K562 (cell line): ENCODE measurements around the gene LMOD1. TPM values are rescaled to one million over a fixed set of nuclear protein-coding genes. Genes with fewer than 3 reads are reported as not detected.

ENCODE experiments used
- ATAC-seq: fragments of 200-7000 bp; cut with Tn5 transposase; 3 replicates; pipeline ENCODE4 v1.9.1; 2020; ENCODE audit warnings: moderate library complexity
- BruUV-seq: library from RNA; stranded (reverse); fragments of 400-500 nt; replicated peaks from 2 replicates; lab custom pipeline; 2021; lab: Mats Ljungman, UMichigan
- CTCF ChIA-PET: fragments of 300-600 bp; formaldehyde crosslinking; extraction: SDS; loops from one replicate; lab custom pipeline; 2021; ENCODE audit warnings: low intra/inter-chr PET ratio; lab: Yijun Ruan, JAX
- POLR2A ChIA-PET: fragments of 300-600, 350-650 bp; sonication (Branson Sonifier 250); formaldehyde crosslinking; extraction: SDS; loops from one replicate; lab custom pipeline; 2021; ENCODE audit warnings: antibody characterized with exemption, inconsistent platforms; lab: Yijun Ruan, JAX
- DNase-seq, 4 experiments: peaks; one replicate each; pipeline versions ENCODE4 v3.0.0 to v3.0.0-alpha.2; 2011 to 2018; ENCODE audit warnings: low spot score in 3 of 4, mixed read lengths in 3 of 4; ENCODE audit errors: extremely low read depth in 1 of 4
- FAIRE-seq: peaks from 2 replicates; lab custom pipeline; 2011; peaks lifted over from hg19 to GRCh38; lab: Jason Lieb, UNC
- H2AFZ ChIP-seq: 2 replicates; pipeline ENCODE4 v1.6.0; 2011; ENCODE audit warnings: low read depth, low read length, control low read depth, inconsistent platforms
- H3K27ac ChIP-seq: fragments of 200-600 bp; 3 replicates; pipeline ENCODE4 v1.8.0; 2011; ENCODE audit warnings: low read depth, mild to moderate bottlenecking, control low read depth, inconsistent platforms, low read length, moderate library complexity, mixed read lengths; ENCODE audit errors: extremely low read depth
- H3K27me3 ChIP-seq, 2 experiments: fragments of 300-600 bp in 1 of 2; 2 replicates in 1 of 2; 3 replicates in 1 of 2; pipeline versions ENCODE4 v1.6.0 to v1.8.0; 2011; ENCODE audit warnings: inconsistent platforms in 2 of 2, low read length in 2 of 2, mild to moderate bottlenecking in 1 of 2, mixed read lengths in 1 of 2, moderate library complexity in 1 of 2; ENCODE audit not compliant: control insufficient read depth in 2 of 2, insufficient read depth in 2 of 2
- H3K36me3 ChIP-seq: fragments of 300-600 bp; 3 replicates; pipeline ENCODE4 v1.8.0; 2011; ENCODE audit warnings: mild to moderate bottlenecking, low read length, inconsistent platforms; ENCODE audit not compliant: control insufficient read depth, insufficient read depth
- H3K4me1 ChIP-seq, 2 experiments: fragments of 200-600 bp in 1 of 2; replicated peaks in 1 of 2; 2 replicates in 1 of 2; 3 replicates in 1 of 2; pipeline versions ENCODE4 v1.5.1 to v1.8.0; 2011; ENCODE audit warnings: inconsistent platforms in 2 of 2, low read length in 2 of 2, mild to moderate bottlenecking in 1 of 2, mixed read lengths in 1 of 2, moderate library complexity in 1 of 2; ENCODE audit not compliant: control insufficient read depth in 2 of 2, insufficient read depth in 2 of 2
- H3K4me2 ChIP-seq: 2 replicates; pipeline ENCODE4 v1.6.1; 2011; ENCODE audit warnings: low read length, control low read depth, inconsistent platforms, mixed read lengths; ENCODE audit not compliant: insufficient read depth
- H3K4me3 ChIP-seq: fragments of 200-600 bp; sonication (generic), shearing (Covaris generic); 2 replicates; pipeline ENCODE4 v1.5.1; 2016; ENCODE audit warnings: control low read depth, inconsistent platforms
- H3K79me2 ChIP-seq: fragments of 200-600 bp; 3 replicates; pipeline ENCODE4 v1.8.0; 2011; ENCODE audit warnings: low read length, inconsistent platforms; ENCODE audit not compliant: control insufficient read depth, insufficient read depth
- H3K9ac ChIP-seq, 2 experiments: 2 replicates each; pipeline versions ENCODE4 v1.6.0 to v1.6.1; 2011; ENCODE audit warnings: low read depth in 2 of 2, low read length in 2 of 2, control low read depth in 1 of 2, inconsistent platforms in 1 of 2, mild to moderate bottlenecking in 1 of 2, mixed read lengths in 1 of 2; ENCODE audit not compliant: insufficient read depth in 1 of 2
- H3K9me1 ChIP-seq: one replicate; pipeline ENCODE4 v1.6.0; 2011; ENCODE audit warnings: inconsistent platforms, mild to moderate bottlenecking, low read length, moderate library complexity; ENCODE audit not compliant: control insufficient read depth, insufficient read depth
- H3K9me3 ChIP-seq: replicated peaks from 2 replicates; pipeline ENCODE4 v1.5.1; 2011; ENCODE audit warnings: low read depth, low read length, inconsistent platforms; ENCODE audit not compliant: control insufficient read depth, insufficient read depth
- H4K20me1 ChIP-seq: replicated peaks from 2 replicates; pipeline ENCODE4 v1.6.1; 2011; ENCODE audit warnings: low read length, inconsistent platforms, mixed read lengths; ENCODE audit not compliant: control insufficient read depth, insufficient read depth
- CBX8 ChIP-seq: fragments of 200-600 bp; sonication (generic); IDR thresholded peaks from 2 replicates; pipeline ENCODE4 v1.6.1; 2012; ENCODE audit warnings: borderline replicate concordance, mixed run types, low read depth, mild to moderate bottlenecking, moderate library complexity, mixed read lengths, low read length, control low read depth, inconsistent platforms; ENCODE audit not compliant: poor library complexity, severe bottlenecking; ENCODE audit errors: extremely low read depth
- CC2D1A ChIP-seq: fragments of 450-650 bp; IDR thresholded peaks from 2 replicates; pipeline ENCODE4 v1.6.1; 2017; ENCODE audit warnings: mild to moderate bottlenecking
- CGGBP1 ChIP-seq: fragments of 250-450 bp; sonication (Bioruptor Pico); IDR thresholded peaks from 2 replicates; pipeline ENCODE4 v1.9.0; 2021; ENCODE audit warnings: mild to moderate bottlenecking
- CHCHD3 ChIP-seq: fragments of 250-450 bp; sonication (Bioruptor Pico); IDR thresholded peaks from 2 replicates; pipeline ENCODE4 v2.1.2; 2022; ENCODE audit warnings: mild to moderate bottlenecking
- EP300 ChIP-seq: IDR thresholded peaks from 2 replicates; pipeline ENCODE4 v1.6.1; 2012; ENCODE audit warnings: low read length, improper control_type of control experiment
- ESRRA ChIP-seq: fragments of 450-650 bp; IDR thresholded peaks from 2 replicates; pipeline ENCODE4 v1.6.1; 2014; ENCODE audit warnings: low read depth, mild to moderate bottlenecking, moderate library complexity, borderline replicate concordance
- MTA1 ChIP-seq: fragments of 450-650 bp; IDR thresholded peaks from 2 replicates; pipeline ENCODE4 v1.6.1; 2017; ENCODE audit warnings: borderline replicate concordance
- NCOA4 ChIP-seq: fragments of 450-650 bp; IDR thresholded peaks from 2 replicates; pipeline ENCODE4 v1.6.1; 2018; ENCODE audit warnings: mild to moderate bottlenecking; ENCODE audit not compliant: partially characterized antibody
- RBM25 ChIP-seq: fragments of 200-400 bp; formaldehyde crosslinking; IDR thresholded peaks from 2 replicates; pipeline ENCODE4 v1.6.1; 2018; ENCODE audit warnings: low read length, low read depth, moderate library complexity; ENCODE audit not compliant: severe bottlenecking
- SAFB2 ChIP-seq: fragments of 200-400 bp; formaldehyde crosslinking; IDR thresholded peaks from 2 replicates; pipeline ENCODE4 v1.6.1; 2018; ENCODE audit warnings: borderline replicate concordance, low read length, low read depth, moderate library complexity; ENCODE audit not compliant: severe bottlenecking
- XRCC5 ChIP-seq: fragments of 200-400 bp; formaldehyde crosslinking; IDR thresholded peaks from 2 replicates; pipeline ENCODE4 v1.6.1; 2017; ENCODE audit warnings: low read depth, mild to moderate bottlenecking, low read length
- ZBTB5 ChIP-seq: fragments of 450-650 bp; IDR thresholded peaks from 2 replicates; pipeline ENCODE4 v1.6.1; 2017; ENCODE audit warnings: antibody characterized with exemption
- ZKSCAN3 ChIP-seq: fragments of 250-450 bp; sonication (Bioruptor Pico); IDR thresholded peaks from 2 replicates; pipeline ENCODE4 v1.4.0; 2020
- WGBS: fragments of 100-300 bp; shearing (Covaris generic); methylation state at CpG from one replicate; pipeline ENCODE4 v1.1.6; 2016; ENCODE audit warnings: low coverage, mixed read lengths; ENCODE audit not compliant: insufficient coverage; ENCODE audit errors: missing lambda C conversion rate; 5-methylcytosine and 5-hydroxymethylcytosine counted together
- in situ Hi-C: fragments of 300-500 bp; cut with MboI; formaldehyde crosslinking; loops from 4 replicates; pipeline ENCODE4 v1.15.0; 2018; ENCODE audit warnings: inconsistent platforms, mixed read lengths
- intact Hi-C: fragments of 100-400 bp; cut with micrococcal nuclease; formaldehyde crosslinking; loops from 2 replicates; pipeline ENCODE4 v1.14.2; 2022
- polyA plus RNA-seq, 8 experiments: library from polyadenylated mRNA; depleted of rRNA in 4 of 8; stranded (reverse) in 5 of 8; unstranded in 3 of 8; fragments of >200 nt; fragmentation: Nextera tagmentation in 2 of 8; fragmentation: Illumina TruSeq in 1 of 8; extraction: Ambion mirVana in 2 of 8; extraction: Trizol in 1 of 8; gene quantifications; 2 replicates each; pipeline versions ENCODE4 v1.2.1 to v1.2.3, GENCODE V29; 2011 to 2014; ENCODE audit warnings: inconsistent platforms in 1 of 8, missing spikeins in 1 of 8
- total RNA-seq, 7 experiments: library from RNA; depleted of rRNA in 6 of 7; stranded (reverse); fragments of >200 nt in 6 of 7; fragmentation: Illumina TruSeq in 2 of 7; extraction: Trizol in 2 of 7; gene quantifications; 2 replicates each; pipeline versions ENCODE4 v1.2.1 to v1.2.3, GENCODE V29; 2011 to 2021; ENCODE audit warnings: low replicate concordance in 1 of 7
- TF ChIP-seq, protein P1 (sequence below): fragments of 450-650 bp; IDR thresholded peaks from 2 replicates; pipeline ENCODE4 v1.6.1; 2016; ENCODE audit warnings: low read depth, mild to moderate bottlenecking, moderate library complexity

Gene LMOD1
- total and polyA plus RNA-seq, 9 of the 15 experiments (the other 6 are each of a cell fraction or from before 2014, with no cell fraction given) = 0.03 to 0.54 (median 0.38) TPM; not detected in 1

DNA sequence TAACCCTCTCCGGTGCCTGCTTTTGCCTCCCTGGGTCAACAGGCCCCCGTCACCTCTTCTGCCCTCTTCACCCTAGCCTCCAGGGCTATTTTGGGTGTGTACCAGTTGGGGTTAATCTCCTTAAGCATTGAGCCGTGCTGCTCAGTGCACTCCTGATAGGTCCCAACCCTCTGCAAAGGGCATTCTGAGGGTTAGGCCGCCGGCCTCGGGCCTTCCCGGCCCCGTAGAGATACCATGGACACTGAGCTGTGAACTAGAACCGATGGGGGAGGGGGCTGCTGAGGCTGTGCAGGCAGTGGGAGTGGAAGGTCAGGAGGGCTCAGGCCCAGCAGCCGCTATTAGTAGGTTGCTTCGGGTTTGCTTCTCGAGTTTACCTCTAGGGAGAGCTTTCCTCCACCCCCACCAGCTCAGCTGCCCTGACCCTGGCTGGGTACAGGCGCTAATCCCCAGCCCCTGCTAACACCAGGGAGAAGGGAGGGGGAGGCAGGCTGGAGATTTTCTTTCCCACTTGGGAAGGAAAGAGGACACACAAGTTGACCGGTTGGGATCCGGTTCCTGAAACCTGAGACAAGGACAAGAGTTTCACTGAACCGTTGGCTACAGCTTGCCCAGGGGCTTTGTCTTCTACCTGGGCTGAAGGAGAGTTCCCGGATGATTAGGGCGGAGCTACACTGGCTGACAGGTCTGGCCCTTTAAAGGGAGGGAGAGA lies 4.8 kb downstream of the LMOD1 start:
- H3K9me1 ChIP-seq = no peaks in the 10 kb centered on the region
- WGBS = 5% methylated on average over 18 of the region's 18 CpGs
- peak; percentile 83 for ATAC-seq
- H3K79me2 ChIP-seq = no peaks in the 10 kb centered on the region
- peak overlapping the region; percentile 4; the same call in 1 of the 2 replicates for H3K4me3 ChIP-seq
- DNase-seq = peak; percentile 84 to 96 (median 86)
- peak; percentile 92 for FAIRE-seq
- H3K27me3 ChIP-seq = no peaks in the 10 kb centered on the region
- POLR2A ChIA-PET = interaction anchor here (0.5 to 1.8 kb wide), 7 partner anchors 9 to 25 kb away, joined by 3 to 9 read pairs (median 5); partner anchors contain the start of gene TIMM17A
- peak overlapping the region; percentile 77 for H3K4me2 ChIP-seq
- peak overlapping the region; percentile 81 to 90 for H3K9ac ChIP-seq
- in situ Hi-C loops (no loop called here), intact Hi-C loops (no loop called here)
- no peaks in the 10 kb centered on the region for H3K9me3 ChIP-seq
- H4K20me1 ChIP-seq = no peaks in the 10 kb centered on the region
- CTCF ChIA-PET = interaction anchor here (0.6 kb wide), 1 partner anchor 14 kb away, joined by 3 read pairs; the partner anchor contains the start of gene TIMM17A
- H3K4me1 ChIP-seq = peaks cover 38 to 44% of the 10 kb centered on the region in 2 experiments
- peak overlapping the region; percentile 99 for H2AFZ ChIP-seq
- H3K36me3 ChIP-seq = no peaks in the 10 kb centered on the region
- no TSS peak for BruUV-seq
- H3K27ac ChIP-seq = peak overlapping the region; percentile 91
- no peak for TF ChIP-seq ZKSCAN3 (CRISPR knock-in tag)
- TF ChIP-seq CBX8 = no peak
- peak; percentile 73; the same call in 1 of the 2 replicates for TF ChIP-seq CC2D1A
- TF ChIP-seq EP300 = peak; percentile 58; the same call in 1 of the 2 replicates
- peak; percentile 53 for TF ChIP-seq ESRRA
- no peak for TF ChIP-seq SAFB2
- TF ChIP-seq RBM25 = no peak
- TF ChIP-seq XRCC5 = peak; percentile 82
- TF ChIP-seq MTA1 = peak; percentile 33; the same call in 1 of the 2 replicates
- TF ChIP-seq NCOA4 = no peak
- no peak for TF ChIP-seq ZBTB5
- TF ChIP-seq, protein P1, sequence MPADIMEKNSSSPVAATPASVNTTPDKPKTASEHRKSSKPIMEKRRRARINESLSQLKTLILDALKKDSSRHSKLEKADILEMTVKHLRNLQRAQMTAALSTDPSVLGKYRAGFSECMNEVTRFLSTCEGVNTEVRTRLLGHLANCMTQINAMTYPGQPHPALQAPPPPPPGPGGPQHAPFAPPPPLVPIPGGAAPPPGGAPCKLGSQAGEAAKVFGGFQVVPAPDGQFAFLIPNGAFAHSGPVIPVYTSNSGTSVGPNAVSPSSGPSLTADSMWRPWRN = 0 out of 2 replicates have a peak, but pooled peaks have one; percentile 6
- no peak for TF ChIP-seq CGGBP1 (CRISPR knock-in tag)
- TF ChIP-seq CHCHD3 = no peak
